ENCODE measurements around the gene PLPP6. TPM values are rescaled to one million over a fixed set of nuclear protein-coding genes. Genes with fewer than 3 reads are reported as not detected.

Gene PLPP6
- total RNA-seq, 1 donor from 2014 or later, result 7.3 TPM

DNA sequence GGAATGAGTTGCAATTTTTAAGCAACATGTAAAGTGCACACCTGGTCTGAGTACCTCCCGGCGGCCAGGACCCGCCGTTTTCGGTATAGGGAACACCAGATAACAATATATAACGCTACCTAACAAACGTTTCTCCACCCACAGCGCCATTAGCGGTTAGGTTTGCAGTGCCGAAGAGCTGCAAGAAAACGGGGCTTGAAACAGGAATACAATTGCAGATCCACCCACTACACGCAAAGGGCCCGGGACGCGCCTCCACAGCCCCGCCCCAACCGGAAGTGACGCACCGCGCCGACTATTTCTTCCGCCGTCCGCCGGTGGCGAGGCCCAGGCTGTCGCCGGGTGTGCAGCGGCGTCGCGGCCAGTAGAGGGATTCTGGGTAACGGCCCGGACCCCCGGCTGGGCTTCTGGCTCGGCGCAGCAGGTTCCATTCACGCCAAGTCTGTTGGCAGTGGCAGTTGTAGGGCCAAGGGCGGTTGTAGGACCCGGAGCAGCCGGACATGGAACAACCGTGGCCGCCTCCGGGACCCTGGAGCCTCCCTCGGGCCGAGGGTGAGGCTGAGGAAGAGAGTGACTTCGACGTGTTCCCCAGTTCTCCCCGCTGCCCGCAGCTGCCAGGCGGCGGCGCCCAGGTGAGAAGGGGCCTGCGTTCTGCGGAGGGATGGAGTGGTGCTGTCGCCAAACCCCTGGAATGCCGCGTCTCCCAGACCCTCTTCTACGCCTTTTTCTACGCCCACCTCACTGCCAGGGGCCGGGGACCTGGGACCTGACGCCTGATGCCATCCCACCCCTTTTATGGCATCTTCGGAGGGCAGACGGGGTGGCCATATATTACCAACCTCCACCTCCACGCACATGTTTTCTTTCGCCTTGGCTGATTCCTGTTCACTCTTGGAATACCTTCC is 17.4 kb downstream of the PLPP6 start, which contains the start of gene CDC37L1:
TSS of gene CDC37L1 (plus strand) at position 302 of the 905 bp plus-strand sequence. CDS start at position 501, 199 bp downstream.
- Histone ChIP-seq H3K4me3 (ENCODE audit: insufficient read depth, low read depth, low read length) (peak within 1 kb of the TSS; percentile 89), H3K4me2 (ENCODE audit: low read length) (peak within 1 kb of the TSS; percentile 100), H3K79me2 (ENCODE audit: insufficient read depth, low read length) (peaks cover 40% of the 10 kb centered on the region), H3K9ac (ENCODE audit: low read length) (peak within 1 kb of the TSS; percentile 97), H3K9me3 (ENCODE audit: insufficient read depth, low read depth, low read length) (no peaks in the 10 kb centered on the region), H4K20me1 (ENCODE audit: insufficient read depth, low read length) (peaks cover 14% of the 10 kb centered on the region), H3K27me3 (ENCODE audit: insufficient read depth, low read length) (no peaks in the 10 kb centered on the region), H3K36me3 (ENCODE audit: insufficient read depth, low read length) (no peaks in the 10 kb centered on the region), H2AFZ (ENCODE audit: low read depth, low read length) (peak within 1 kb of the TSS; percentile 94), H3K4me1 (ENCODE audit: insufficient read depth, low read length) (peaks cover 17% of the 10 kb centered on the region), H3K27ac (ENCODE audit: low read depth, low read length) (peak within 1 kb of the TSS; percentile 94)
- Mint-ChIP-seq H3K36me3 (ENCODE audit: low read depth, unreplicated experiment) (no peaks in the 10 kb centered on the region), H3K4me1 (ENCODE audit: low read depth, unreplicated experiment) (peaks cover 2% of the 10 kb centered on the region), H3K4me3 (ENCODE audit: unreplicated experiment) (no peak within 1 kb of the TSS), H3K27me3 (ENCODE audit: low read depth, unreplicated experiment) (no peaks in the 10 kb centered on the region), H3K27ac (ENCODE audit: unreplicated experiment) (no peak within 1 kb of the TSS), H3K9me3 (ENCODE audit: unreplicated experiment) (no peaks in the 10 kb centered on the region)
- no peak for FAIRE-seq
- TF ChIP-seq, protein P1, sequence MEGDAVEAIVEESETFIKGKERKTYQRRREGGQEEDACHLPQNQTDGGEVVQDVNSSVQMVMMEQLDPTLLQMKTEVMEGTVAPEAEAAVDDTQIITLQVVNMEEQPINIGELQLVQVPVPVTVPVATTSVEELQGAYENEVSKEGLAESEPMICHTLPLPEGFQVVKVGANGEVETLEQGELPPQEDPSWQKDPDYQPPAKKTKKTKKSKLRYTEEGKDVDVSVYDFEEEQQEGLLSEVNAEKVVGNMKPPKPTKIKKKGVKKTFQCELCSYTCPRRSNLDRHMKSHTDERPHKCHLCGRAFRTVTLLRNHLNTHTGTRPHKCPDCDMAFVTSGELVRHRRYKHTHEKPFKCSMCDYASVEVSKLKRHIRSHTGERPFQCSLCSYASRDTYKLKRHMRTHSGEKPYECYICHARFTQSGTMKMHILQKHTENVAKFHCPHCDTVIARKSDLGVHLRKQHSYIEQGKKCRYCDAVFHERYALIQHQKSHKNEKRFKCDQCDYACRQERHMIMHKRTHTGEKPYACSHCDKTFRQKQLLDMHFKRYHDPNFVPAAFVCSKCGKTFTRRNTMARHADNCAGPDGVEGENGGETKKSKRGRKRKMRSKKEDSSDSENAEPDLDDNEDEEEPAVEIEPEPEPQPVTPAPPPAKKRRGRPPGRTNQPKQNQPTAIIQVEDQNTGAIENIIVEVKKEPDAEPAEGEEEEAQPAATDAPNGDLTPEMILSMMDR (IDR thresholded peaks at IDR 0.05; ENCODE audit: insufficient read depth, low read depth, low read length), result peak; percentile 38
- no peak for TF ChIP-seq EZH2 (IDR thresholded peaks at IDR 0.05; ENCODE audit: insufficient read depth, low read length)
- DNase-seq (ENCODE audit: low read depth), result peak; percentile 88

DNA sequence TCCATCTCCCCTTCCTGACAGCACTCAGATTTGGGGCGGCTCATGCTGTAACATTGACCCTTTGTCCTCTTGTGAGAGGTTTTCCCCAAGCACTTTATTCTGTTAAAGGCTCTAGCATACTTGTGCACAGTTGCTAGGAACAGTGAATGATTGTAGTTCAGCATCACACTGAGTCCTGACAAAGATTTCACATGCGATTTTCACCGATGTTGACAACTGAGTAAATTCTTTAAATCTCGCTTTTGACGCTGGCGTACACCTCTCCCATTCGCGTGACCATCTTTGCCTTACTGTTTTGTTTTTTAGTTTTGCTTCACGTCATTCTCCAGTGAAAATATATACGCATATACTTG is 18.1 kb downstream of the PLPP6 start:
- Mint-ChIP-seq H3K27ac (ENCODE audit: unreplicated experiment) (no peak overlapping the region), H3K27me3 (ENCODE audit: low read depth, unreplicated experiment) (no peaks in the 10 kb centered on the region), H3K4me1 (ENCODE audit: low read depth, unreplicated experiment) (no peaks in the 10 kb centered on the region), H3K9me3 (ENCODE audit: unreplicated experiment) (no peaks in the 10 kb centered on the region), H3K36me3 (ENCODE audit: low read depth, unreplicated experiment) (no peaks in the 10 kb centered on the region), H3K4me3 (ENCODE audit: unreplicated experiment) (no peak overlapping the region)
- H3K9ac ChIP-seq (ENCODE audit: low read length), result peak overlapping the region; percentile 97
- DNase-seq (ENCODE audit: low read depth) (no peak), FAIRE-seq (no peak)
- H3K4me2 ChIP-seq (ENCODE audit: low read length), result peak overlapping the region; percentile 100
- H3K9me3 ChIP-seq (ENCODE audit: insufficient read depth, low read depth, low read length), result no peaks in the 10 kb centered on the region
- peaks cover 14% of the 10 kb centered on the region for H4K20me1 ChIP-seq (ENCODE audit: insufficient read depth, low read length)
- H3K79me2 ChIP-seq (ENCODE audit: insufficient read depth, low read length), result peaks cover 40% of the 10 kb centered on the region
- H2AFZ ChIP-seq (ENCODE audit: low read depth, low read length), result peak overlapping the region; percentile 94
- H3K36me3 ChIP-seq (ENCODE audit: insufficient read depth, low read length), result peaks cover 3% of the 10 kb centered on the region
- TF ChIP-seq EZH2 (IDR thresholded peaks at IDR 0.05; ENCODE audit: insufficient read depth, low read length), result no peak
- TF ChIP-seq, protein P1 (IDR thresholded peaks at IDR 0.05; ENCODE audit: insufficient read depth, low read depth, low read length), result no peak
- peaks cover 17% of the 10 kb centered on the region for H3K4me1 ChIP-seq (ENCODE audit: insufficient read depth, low read length)
- H3K27ac ChIP-seq (ENCODE audit: low read depth, low read length), result peak overlapping the region; percentile 94
- H3K27me3 ChIP-seq (ENCODE audit: insufficient read depth, low read length), result no peaks in the 10 kb centered on the region
- peak overlapping the region; percentile 89 for H3K4me3 ChIP-seq (ENCODE audit: insufficient read depth, low read depth, low read length)

DNA sequence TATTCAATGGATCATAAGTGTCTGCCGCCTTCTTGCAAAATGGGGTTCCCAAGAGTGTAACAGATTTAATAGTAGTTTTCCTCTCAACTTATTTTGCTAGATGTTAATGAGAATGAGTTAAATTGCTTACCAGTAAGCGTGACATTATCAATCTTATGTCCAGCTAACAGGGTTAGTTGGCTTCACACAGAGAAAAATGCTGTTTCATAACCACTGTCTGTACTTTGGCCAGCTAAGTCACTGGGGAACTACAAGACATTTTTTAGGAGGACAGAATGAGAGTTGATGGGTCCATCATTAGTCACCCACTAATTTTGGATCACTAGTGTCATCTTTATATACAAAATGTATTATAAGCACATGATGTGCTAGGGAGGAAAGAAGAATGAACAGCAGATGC is 18.7 kb downstream of the PLPP6 start:
- Histone ChIP-seq H3K4me1 (ENCODE audit: insufficient read depth, low read length) (peaks cover 17% of the 10 kb centered on the region), H4K20me1 (ENCODE audit: insufficient read depth, low read length) (peaks cover 14% of the 10 kb centered on the region), H3K9me3 (ENCODE audit: insufficient read depth, low read depth, low read length) (no peaks in the 10 kb centered on the region), H3K27me3 (ENCODE audit: insufficient read depth, low read length) (no peaks in the 10 kb centered on the region), H3K27ac (ENCODE audit: low read depth, low read length) (peak overlapping the region; percentile 94), H3K9ac (ENCODE audit: low read length) (peak overlapping the region; percentile 97), H3K36me3 (ENCODE audit: insufficient read depth, low read length) (peaks cover 3% of the 10 kb centered on the region), H2AFZ (ENCODE audit: low read depth, low read length) (no peak overlapping the region), H3K79me2 (ENCODE audit: insufficient read depth, low read length) (peaks cover 40% of the 10 kb centered on the region), H3K4me2 (ENCODE audit: low read length) (peak overlapping the region; percentile 100), H3K4me3 (ENCODE audit: insufficient read depth, low read depth, low read length) (peak overlapping the region; percentile 89)
- Mint-ChIP-seq H3K4me3 (ENCODE audit: unreplicated experiment) (no peak overlapping the region), H3K4me1 (ENCODE audit: low read depth, unreplicated experiment) (no peaks in the 10 kb centered on the region), H3K36me3 (ENCODE audit: low read depth, unreplicated experiment) (no peaks in the 10 kb centered on the region), H3K27ac (ENCODE audit: unreplicated experiment) (no peak overlapping the region), H3K9me3 (ENCODE audit: unreplicated experiment) (no peaks in the 10 kb centered on the region), H3K27me3 (ENCODE audit: low read depth, unreplicated experiment) (no peaks in the 10 kb centered on the region)
- TF ChIP-seq, protein P1 (IDR thresholded peaks at IDR 0.05; ENCODE audit: insufficient read depth, low read depth, low read length), result no peak
- FAIRE-seq, result no peak
- peak; percentile 43 for DNase-seq (ENCODE audit: low read depth)
